Measurements from ENCODE around the gene KRT79.

The KRT79 gene

DNA sequence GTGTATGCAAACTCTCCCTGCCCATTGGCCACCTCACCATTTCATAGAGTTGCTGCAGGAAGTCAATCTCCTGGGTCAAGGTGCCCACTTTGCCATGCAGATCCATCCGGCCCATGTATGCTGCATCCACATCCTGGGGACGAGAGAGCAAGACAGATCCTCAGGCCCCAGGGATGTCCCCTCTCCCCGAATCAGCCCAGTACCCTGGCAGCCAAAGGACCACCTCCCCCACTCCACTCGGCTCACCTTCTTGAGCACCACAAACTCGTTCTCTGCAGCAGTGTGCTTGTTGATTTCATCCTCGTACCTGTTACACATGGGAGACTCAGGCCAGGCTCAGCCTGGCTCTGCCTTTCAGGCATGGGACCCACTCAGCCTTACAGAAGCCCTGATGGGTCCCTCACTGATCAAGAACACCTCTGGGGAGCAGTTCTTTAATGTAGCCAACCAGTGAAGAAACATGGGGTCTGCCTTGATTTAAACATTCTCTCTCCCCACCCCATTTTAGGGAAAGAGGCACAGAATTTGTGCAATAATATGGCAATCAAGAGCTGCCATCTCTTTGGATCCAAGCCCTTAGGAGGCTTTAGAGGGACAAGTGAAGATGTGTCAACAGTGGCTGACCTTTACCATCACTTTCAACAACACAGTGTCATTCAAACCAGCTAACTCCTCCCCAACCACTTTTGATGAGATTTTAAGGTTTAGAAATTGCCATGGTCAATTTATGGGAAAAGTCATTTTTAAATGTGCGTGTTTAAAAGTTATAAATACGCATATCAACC is 3.9 kb downstream of the KRT79 start:
- Histone ChIP-seq H3K4me3 (ENCODE audit: low read length) (no peak overlapping the region), H3K27me3 (ENCODE audit: control insufficient read depth, insufficient read depth, low read length) (no peaks in the 10 kb centered on the region), H3K4me1 (ENCODE audit: control insufficient read depth, low read depth, low read length) (no peaks in the 10 kb centered on the region), H3K36me3 (ENCODE audit: control insufficient read depth, low read depth, low read length) (no peaks in the 10 kb centered on the region), H3K9me3 (ENCODE audit: control insufficient read depth, low read depth, low read length) (no peaks in the 10 kb centered on the region), H3K27ac (ENCODE audit: low read length) (no peak overlapping the region), H3K9ac (ENCODE audit: low read length) (no peak overlapping the region)

DNA sequence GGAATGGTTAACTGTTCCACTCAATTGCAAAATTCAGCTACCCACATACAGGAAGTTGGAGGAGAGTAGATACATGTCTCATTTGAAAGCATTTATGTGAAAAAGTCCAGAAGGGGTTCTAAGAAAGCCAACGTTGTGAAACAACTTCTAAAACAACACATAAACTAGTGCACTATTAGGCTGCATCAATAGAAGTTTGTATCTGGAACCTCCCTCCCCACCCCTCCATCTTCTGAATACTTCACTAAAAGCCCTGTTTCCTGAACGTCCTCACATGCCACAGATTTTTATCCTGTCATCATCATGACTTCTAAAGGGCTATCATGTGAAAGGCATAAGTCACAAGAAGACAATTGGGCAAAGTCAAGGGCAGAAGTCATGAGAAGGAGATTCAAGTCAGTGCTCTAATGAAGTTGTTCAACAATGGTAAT is 5.5 kb downstream of the KRT79 start:
- Histone ChIP-seq H3K27ac (ENCODE audit: low read length) (no peak overlapping the region), H3K4me1 (ENCODE audit: control insufficient read depth, low read depth, low read length) (no peaks in the 10 kb centered on the region), H3K27me3 (ENCODE audit: control insufficient read depth, insufficient read depth, low read length) (no peaks in the 10 kb centered on the region), H3K4me3 (ENCODE audit: low read length) (no peak overlapping the region), H3K9me3 (ENCODE audit: control insufficient read depth, low read depth, low read length) (no peaks in the 10 kb centered on the region), H3K9ac (ENCODE audit: low read length) (no peak overlapping the region), H3K36me3 (ENCODE audit: control insufficient read depth, low read depth, low read length) (no peaks in the 10 kb centered on the region)

DNA sequence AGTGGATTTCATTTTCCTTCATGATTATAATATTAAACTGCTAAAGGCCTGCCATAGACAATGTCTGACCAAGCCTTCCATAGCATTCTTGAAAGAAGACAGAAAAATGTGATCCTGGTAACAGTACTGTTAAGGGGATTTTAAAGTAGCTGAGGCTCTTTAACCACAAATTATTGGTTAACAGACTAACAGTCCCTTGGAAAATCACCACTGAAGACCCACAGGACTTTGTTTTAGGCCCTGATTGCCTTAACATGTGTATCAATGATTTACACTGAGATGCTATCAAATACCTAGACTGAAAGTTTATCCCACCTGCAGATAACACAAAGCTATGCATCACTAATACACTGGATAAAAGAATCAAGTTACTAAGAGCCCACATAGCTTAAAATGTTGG is 6.0 kb downstream of the KRT79 start:
- no peak overlapping the region for H3K27ac ChIP-seq (ENCODE audit: low read length)
- H3K9me3 ChIP-seq (ENCODE audit: control insufficient read depth, low read depth, low read length): no peaks in the 10 kb centered on the region
- no peaks in the 10 kb centered on the region for H3K27me3 ChIP-seq (ENCODE audit: control insufficient read depth, insufficient read depth, low read length)
- H3K36me3 ChIP-seq (ENCODE audit: control insufficient read depth, low read depth, low read length): no peaks in the 10 kb centered on the region
- H3K4me3 ChIP-seq (ENCODE audit: low read length): no peak overlapping the region
- no peaks in the 10 kb centered on the region for H3K4me1 ChIP-seq (ENCODE audit: control insufficient read depth, low read depth, low read length)
- H3K9ac ChIP-seq (ENCODE audit: low read length): no peak overlapping the region

DNA sequence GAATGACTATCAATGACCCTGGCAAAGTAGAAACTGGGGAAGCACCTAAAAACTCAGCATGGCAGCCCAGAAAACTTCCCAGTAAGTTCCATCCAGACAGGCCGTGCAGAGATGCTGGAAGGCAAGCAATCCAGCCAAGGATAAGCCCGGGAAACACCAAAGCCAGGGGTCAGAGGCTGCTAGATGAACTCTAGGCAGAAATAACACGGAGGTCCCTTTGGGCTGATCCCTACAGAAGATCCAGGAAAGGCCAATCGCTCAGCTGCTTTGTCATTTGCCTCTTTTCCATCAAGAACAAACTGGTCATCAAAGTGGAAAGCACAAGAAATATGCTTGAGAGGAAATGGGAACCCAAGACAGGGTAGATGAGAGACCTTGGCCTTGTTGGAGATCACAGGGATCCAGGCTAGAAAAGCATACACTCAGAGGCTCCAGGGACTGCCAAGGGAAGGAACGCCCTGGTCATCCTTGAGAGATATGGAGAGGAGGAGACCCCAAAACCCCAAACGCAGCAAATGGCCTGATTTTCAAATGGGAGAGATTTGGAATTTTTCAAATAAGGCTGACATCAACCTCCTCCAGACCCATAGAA is 6.5 kb downstream of the KRT79 start:
- Histone ChIP-seq H3K27me3 (ENCODE audit: control insufficient read depth, insufficient read depth, low read length) (no peaks in the 10 kb centered on the region), H3K27ac (ENCODE audit: low read length) (no peak overlapping the region), H3K4me3 (ENCODE audit: low read length) (no peak overlapping the region), H3K9me3 (ENCODE audit: control insufficient read depth, low read depth, low read length) (no peaks in the 10 kb centered on the region), H3K36me3 (ENCODE audit: control insufficient read depth, low read depth, low read length) (no peaks in the 10 kb centered on the region), H3K4me1 (ENCODE audit: control insufficient read depth, low read depth, low read length) (no peaks in the 10 kb centered on the region), H3K9ac (ENCODE audit: low read length) (no peak overlapping the region)

DNA sequence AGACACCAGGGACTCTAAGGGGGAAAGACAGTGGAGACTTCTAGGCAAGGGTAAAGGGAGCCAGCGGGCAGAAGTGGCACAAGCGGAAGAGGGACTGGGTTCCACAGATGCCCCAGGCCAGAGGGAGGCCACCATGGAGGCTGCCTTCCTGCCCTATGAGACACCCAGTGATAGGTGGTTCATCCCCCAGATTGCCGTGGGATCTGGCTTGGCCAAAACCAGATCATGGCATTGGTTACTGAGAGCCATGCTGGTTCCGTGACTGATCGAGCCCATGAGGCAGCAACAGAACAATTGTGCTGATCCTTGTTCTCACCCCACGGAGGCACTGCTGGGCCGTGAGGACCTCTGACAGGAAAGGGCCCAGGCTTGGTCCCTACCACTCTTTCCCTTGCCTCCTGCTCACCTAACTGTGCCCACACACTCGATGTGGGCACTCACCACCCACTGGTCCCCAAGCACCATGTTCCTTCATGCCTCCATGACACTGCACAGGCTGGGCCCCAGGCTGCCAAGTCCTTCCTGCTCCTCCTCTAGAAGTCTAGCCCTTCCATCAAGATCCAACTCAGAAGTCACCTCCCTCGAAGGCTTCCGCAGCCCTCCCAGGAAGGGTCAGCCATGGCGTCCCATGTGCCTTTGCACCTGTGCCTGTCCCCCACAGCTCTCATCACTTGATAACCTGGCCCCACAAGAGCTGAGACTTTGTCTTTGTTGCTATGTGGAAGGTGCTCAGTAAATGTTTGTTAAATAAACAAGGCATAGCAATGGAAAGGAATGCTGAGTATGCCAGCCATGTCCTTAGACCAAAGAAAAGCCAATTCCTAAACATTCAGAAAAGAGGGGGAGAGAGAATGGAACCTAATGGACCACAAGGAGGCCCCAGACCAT is 7.3 kb downstream of the KRT79 start:
- H3K4me3 ChIP-seq (ENCODE audit: low read length): no peak overlapping the region
- H3K4me1 ChIP-seq (ENCODE audit: control insufficient read depth, low read depth, low read length): no peaks in the 10 kb centered on the region
- H3K27ac ChIP-seq (ENCODE audit: low read length): no peak overlapping the region
- H3K36me3 ChIP-seq (ENCODE audit: control insufficient read depth, low read depth, low read length): no peaks in the 10 kb centered on the region
- no peak overlapping the region for H3K9ac ChIP-seq (ENCODE audit: low read length)
- H3K9me3 ChIP-seq (ENCODE audit: control insufficient read depth, low read depth, low read length): no peaks in the 10 kb centered on the region
- H3K27me3 ChIP-seq (ENCODE audit: control insufficient read depth, insufficient read depth, low read length): no peaks in the 10 kb centered on the region

DNA sequence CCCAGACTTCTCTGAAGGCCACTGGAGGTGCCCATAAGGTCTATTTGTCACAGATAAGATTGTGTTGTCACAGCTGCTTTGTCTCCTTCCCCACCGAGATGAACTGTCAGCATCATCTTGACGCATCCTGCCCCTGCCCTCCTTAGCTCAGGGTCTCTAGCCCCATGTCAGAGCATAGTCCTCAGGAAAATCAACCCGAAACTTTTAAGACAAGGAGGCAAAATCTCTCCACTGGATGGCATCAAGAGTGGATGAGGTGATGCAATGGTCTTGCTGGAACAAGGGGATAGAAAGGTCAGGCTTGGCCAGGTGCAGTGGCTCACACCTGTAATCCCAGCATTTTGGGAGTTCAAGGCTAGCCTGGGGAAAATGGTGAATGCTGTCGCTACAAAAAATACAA is 8.2 kb downstream of the KRT79 start:
- H3K9ac ChIP-seq (ENCODE audit: low read length): no peak overlapping the region

DNA sequence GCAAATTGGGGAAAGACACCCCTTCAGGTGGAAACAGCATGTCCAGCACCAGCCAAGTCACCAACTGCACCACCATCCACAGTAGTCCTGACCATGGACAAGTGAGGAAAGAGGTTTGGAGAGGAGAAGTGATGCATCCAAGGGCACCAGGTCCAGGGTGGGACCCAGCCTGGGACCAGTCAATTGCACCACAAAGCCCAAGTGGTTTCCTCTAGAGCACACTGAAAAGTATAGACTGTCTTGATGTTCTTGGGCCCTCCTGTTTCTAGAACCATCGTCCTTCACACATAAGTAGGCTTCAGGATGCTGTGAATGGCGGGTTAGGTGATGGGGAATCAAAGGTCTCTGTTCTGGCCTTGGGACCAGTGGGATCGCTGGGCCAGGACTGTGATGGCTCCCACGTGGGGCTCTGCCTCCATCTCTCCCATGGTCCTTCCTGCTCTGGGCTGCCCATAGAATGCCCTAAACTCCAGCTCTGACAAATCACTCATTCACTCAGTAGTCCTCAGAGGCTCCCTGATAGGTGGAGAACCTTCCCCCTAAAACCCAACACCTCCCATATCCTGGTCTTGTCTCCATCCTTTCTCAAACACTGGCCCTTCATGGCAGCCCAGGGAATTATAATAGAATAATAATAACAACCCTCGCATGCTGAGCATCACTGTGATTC is 9.2 kb downstream of the KRT79 start:
- H3K9me3 ChIP-seq (ENCODE audit: control insufficient read depth, low read depth, low read length): no peaks in the 10 kb centered on the region
- H3K27me3 ChIP-seq (ENCODE audit: control insufficient read depth, insufficient read depth, low read length): no peaks in the 10 kb centered on the region
- H3K27ac ChIP-seq (ENCODE audit: low read length): no peak overlapping the region
- no peak overlapping the region for H3K9ac ChIP-seq (ENCODE audit: low read length)
- H3K4me3 ChIP-seq (ENCODE audit: low read length): no peak overlapping the region
- H3K4me1 ChIP-seq (ENCODE audit: control insufficient read depth, low read depth, low read length): no peaks in the 10 kb centered on the region
- H3K36me3 ChIP-seq (ENCODE audit: control insufficient read depth, low read depth, low read length): no peaks in the 10 kb centered on the region

More for the DNA sequence above, 8.2 kb downstream of the KRT79 start:
- H3K4me3 ChIP-seq (ENCODE audit: low read length): no peak overlapping the region
- no peaks in the 10 kb centered on the region for H3K27me3 ChIP-seq (ENCODE audit: control insufficient read depth, insufficient read depth, low read length)
- no peaks in the 10 kb centered on the region for H3K36me3 ChIP-seq (ENCODE audit: control insufficient read depth, low read depth, low read length)
- H3K27ac ChIP-seq (ENCODE audit: low read length): no peak overlapping the region
- H3K9me3 ChIP-seq (ENCODE audit: control insufficient read depth, low read depth, low read length): no peaks in the 10 kb centered on the region
- no peaks in the 10 kb centered on the region for H3K4me1 ChIP-seq (ENCODE audit: control insufficient read depth, low read depth, low read length)

DNA sequence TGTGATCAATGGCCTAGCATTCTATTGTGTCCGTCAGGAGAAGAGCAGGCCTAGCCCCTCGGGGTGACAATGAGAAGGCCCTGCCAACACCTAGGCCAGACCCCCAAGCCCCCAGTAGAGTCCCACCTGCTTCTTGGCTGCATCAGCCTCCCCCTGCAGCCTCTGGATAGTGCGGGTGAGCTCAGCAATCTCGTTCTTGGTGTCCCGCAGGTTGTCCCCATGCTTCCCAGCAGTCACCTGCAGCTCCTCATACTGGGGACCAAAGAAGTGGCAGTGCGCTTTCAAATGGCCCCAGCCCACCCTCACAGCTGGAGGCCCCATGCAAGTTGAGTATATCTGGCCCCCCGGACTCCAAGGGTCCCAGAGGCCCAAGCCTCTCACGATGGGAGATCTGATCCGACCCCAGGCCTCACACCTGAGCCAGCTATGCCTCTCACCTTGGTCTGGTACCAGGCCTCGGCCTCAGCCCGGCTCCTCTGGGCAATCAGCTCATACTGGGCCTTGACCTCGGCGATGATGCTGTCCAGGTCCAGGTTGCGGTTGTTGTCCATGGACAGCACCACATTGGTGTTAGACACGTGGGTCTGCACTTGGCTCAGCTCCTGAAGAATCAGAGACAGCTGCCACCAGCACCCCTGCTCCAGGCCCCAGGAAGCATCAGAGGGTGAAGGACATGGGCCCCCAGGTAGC is 10.2 kb downstream of the KRT79 start:
- Histone ChIP-seq H3K27me3 (ENCODE audit: control insufficient read depth, insufficient read depth, low read length) (no peaks in the 10 kb centered on the region), H3K36me3 (ENCODE audit: control insufficient read depth, low read depth, low read length) (no peaks in the 10 kb centered on the region), H3K27ac (ENCODE audit: low read length) (no peak overlapping the region), H3K4me1 (ENCODE audit: control insufficient read depth, low read depth, low read length) (no peaks in the 10 kb centered on the region), H3K9ac (ENCODE audit: low read length) (no peak overlapping the region), H3K9me3 (ENCODE audit: control insufficient read depth, low read depth, low read length) (no peaks in the 10 kb centered on the region), H3K4me3 (ENCODE audit: low read length) (no peak overlapping the region)

DNA sequence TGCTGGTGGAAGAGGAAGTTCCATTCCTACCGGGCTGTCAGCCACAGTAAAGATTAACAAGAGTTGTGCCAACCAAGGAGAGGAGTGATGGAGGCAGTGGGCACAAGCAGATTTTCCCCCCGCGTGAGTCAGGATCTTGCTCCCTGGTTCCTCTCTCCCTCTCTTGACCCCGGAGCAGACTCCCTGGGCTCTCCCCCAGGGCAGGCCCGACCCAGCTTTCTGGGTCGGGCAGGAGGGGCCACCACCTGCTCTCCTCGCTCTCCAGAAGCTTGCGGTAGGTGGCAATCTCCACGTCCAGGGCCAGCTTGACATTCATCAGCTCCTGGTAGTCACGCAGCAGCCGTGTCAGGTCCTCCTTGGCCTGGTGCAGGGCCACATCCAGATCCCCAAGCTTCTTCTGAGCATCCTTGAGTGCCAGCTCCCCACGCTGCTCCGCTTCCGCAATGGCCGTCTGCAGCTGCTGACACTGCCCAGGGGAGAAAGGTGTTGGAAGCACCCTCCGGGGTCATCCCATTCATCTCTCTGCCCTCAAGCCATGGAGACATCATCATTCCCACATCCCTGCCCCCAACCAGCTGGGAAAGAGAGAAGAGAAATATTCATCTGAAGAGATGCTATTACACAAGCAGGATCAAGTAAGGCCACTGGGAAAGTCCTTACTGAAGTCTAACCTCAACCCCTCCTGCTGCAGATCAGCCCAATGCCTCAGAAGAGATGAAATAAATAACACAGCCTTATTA is 11.2 kb downstream of the KRT79 start:
- H3K9ac ChIP-seq (ENCODE audit: low read length): no peak overlapping the region
- H3K9me3 ChIP-seq (ENCODE audit: control insufficient read depth, low read depth, low read length): no peaks in the 10 kb centered on the region

DNA sequence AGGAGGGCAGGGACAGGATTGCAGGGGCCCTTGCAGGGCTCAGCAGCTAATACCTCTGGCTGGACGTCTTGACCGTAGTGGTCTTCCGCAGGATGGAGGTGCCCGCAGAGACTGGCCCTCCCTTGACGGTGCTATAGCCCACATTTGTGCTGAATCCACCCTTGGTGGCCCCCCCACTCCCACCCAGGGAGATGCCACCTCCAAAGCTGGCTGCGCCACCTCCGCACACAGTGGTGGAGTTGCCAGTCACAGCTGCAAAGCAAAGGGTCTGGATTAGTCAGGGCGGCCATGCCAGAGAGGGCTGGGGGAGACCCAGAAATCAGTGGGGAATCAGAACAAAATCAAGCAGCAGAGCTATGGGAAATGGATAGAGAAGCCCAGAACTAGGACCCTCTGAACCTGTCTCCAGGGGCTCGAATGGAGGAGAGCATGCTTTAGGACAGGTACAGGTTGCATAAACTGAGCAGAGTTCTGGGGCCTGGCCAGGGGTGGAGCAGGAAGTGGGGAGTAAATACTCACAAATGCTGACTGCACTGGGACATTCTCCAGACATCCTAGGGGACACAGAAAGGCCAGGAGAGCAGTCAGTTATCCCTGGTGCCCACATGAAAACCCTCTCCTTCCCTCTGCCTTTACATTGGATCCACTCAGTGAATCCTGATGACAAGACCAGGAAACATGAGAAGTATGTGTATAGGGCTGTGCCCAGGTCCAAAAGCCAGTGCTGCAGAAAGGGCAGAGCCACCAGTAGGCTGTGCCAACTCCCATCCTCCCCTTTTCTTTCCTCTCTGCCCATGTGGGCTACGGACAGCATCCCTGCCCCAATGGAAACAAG is 12.1 kb downstream of the KRT79 start:
- Histone ChIP-seq H3K9ac (ENCODE audit: low read length) (no peak overlapping the region), H3K4me3 (ENCODE audit: low read length) (no peak overlapping the region), H3K4me1 (ENCODE audit: control insufficient read depth, low read depth, low read length) (no peaks in the 10 kb centered on the region), H3K36me3 (ENCODE audit: control insufficient read depth, low read depth, low read length) (no peaks in the 10 kb centered on the region), H3K27me3 (ENCODE audit: control insufficient read depth, insufficient read depth, low read length) (no peaks in the 10 kb centered on the region), H3K27ac (ENCODE audit: low read length) (no peak overlapping the region), H3K9me3 (ENCODE audit: control insufficient read depth, low read depth, low read length) (no peaks in the 10 kb centered on the region)

More for the DNA sequence above, 11.2 kb downstream of the KRT79 start:
- no peak overlapping the region for H3K27ac ChIP-seq (ENCODE audit: low read length)
- no peaks in the 10 kb centered on the region for H3K27me3 ChIP-seq (ENCODE audit: control insufficient read depth, insufficient read depth, low read length)
- H3K4me3 ChIP-seq (ENCODE audit: low read length): no peak overlapping the region
- no peaks in the 10 kb centered on the region for H3K36me3 ChIP-seq (ENCODE audit: control insufficient read depth, low read depth, low read length)
- H3K4me1 ChIP-seq (ENCODE audit: control insufficient read depth, low read depth, low read length): no peaks in the 10 kb centered on the region

All from iPS-18a (cell line).